ENCODE data around the gene PAK1.

The PAK1 gene

DNA sequence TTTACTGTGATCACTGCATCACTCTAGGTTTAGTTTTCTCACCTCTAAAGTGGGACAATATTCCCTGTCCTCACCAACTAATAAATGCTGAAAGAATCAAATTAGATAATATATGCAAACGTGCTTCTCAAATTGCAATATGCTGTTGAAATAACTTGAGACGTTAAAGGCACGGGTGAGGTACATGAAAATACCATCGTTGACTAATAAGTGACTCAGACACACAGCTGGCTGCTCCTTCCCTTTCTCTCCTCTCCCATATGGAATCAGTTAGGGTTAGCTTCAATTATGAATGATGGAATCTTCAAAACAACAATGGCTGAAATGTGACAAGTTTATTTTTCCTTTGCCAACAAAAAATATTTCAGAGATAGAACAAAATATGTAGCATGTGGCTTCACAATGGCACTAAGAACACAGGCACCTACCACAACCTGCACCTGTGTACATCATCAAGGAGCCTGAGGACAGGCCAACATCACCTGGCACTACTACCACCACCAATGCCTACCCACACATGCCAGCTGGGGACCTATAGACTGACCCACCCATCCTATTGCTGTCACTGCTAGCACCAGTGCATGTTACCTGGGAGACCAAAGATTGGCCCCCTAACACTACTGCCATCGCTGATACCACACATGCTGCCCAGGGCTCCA is 186.2 kb downstream of the PAK1 start:
- H3K4me3 ChIP-seq (ENCODE audit: low read depth, low read length) = no peak overlapping the region
- no peak overlapping the region for H3K27ac ChIP-seq (ENCODE audit: low read depth, low read length)
- H3K9ac ChIP-seq (ENCODE audit: low read length) = no peak overlapping the region
- H3K27me3 ChIP-seq (ENCODE audit: control insufficient read depth, insufficient read depth, low read length) = no peaks in the 10 kb centered on the region
- H3K36me3 ChIP-seq (ENCODE audit: control insufficient read depth, insufficient read depth, low read length) = no peaks in the 10 kb centered on the region
- H3K9me3 ChIP-seq (ENCODE audit: control insufficient read depth, insufficient read depth, low read depth, low read length) = no peaks in the 10 kb centered on the region
- no peaks in the 10 kb centered on the region for H3K4me1 ChIP-seq (ENCODE audit: control insufficient read depth, insufficient read depth, low read length)

DNA sequence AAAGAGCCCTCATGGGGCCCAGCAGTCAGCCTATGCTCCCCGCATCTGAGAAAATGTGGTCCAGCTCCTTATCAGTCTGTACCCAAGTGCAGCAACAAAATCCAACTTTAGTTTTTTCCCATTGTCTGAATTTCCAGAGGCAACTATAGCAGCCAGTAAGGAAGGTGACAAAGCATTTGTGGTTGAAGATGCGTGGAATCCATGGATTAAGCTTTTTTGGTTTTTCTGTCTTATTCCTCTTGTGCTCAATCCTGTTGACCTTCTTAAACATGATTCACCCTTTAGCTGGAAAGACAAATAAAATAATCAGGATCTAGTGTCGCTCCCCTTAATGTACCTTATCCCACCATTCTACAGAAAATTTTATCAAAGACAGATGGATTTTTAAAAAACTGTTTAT is 186.8 kb downstream of the PAK1 start:
- no peaks in the 10 kb centered on the region for H3K27me3 ChIP-seq (ENCODE audit: control insufficient read depth, insufficient read depth, low read length)
- no peak overlapping the region for H3K27ac ChIP-seq (ENCODE audit: low read depth, low read length)
- H3K9ac ChIP-seq (ENCODE audit: low read length) = no peak overlapping the region
- no peaks in the 10 kb centered on the region for H3K9me3 ChIP-seq (ENCODE audit: control insufficient read depth, insufficient read depth, low read depth, low read length)
- H3K36me3 ChIP-seq (ENCODE audit: control insufficient read depth, insufficient read depth, low read length) = no peaks in the 10 kb centered on the region
- no peak overlapping the region for H3K4me3 ChIP-seq (ENCODE audit: low read depth, low read length)
- H3K4me1 ChIP-seq (ENCODE audit: control insufficient read depth, insufficient read depth, low read length) = no peaks in the 10 kb centered on the region

DNA sequence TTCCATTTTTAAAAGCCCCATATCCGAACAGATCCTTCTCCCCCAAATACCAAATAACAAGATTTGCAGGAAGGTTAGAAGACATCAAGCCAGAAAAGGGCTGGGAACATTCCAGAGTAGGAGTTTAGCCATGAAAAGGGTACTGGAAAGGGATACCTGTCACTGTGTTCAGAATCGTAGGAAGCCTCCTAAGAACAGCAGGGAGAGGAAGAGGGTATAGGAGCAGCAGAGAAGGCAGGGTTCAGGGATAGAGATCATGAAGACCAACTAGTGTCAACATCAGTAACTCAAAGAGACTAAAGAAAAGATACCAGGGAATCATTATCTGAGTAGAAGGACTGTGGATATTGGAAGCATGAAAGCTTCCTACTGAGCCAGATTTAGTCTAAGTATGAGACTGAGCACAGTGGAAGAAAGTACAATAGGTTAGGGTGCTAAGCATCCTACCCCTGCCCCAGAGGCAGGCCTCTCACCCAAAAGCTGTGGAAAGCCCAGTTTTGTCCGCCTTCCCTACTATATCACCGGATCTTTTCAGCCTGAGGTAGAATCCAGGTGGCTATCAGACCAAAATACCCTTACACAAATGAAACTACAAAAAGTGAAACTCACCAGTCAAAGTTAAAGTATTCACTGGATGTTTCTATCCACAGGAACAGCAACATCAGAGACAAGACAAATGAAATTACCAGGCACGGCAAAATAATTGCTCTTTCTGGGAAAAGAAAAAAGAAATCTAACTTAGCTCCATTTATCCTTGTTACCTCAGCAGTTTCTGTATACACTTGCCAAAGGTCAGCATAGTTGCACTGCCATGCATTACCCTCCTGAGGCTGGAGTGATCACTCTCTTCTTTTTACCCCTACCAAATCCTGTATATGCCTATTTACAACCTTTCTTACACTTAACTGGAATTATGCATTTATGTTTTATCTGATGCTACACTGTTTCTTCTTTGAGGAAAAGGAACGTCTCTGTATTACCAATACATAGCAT is 189.1 kb downstream of the PAK1 start:
- Histone ChIP-seq H3K27ac (ENCODE audit: low read depth, low read length) (no peak overlapping the region), H3K9me3 (ENCODE audit: control insufficient read depth, insufficient read depth, low read depth, low read length) (no peaks in the 10 kb centered on the region), H3K36me3 (ENCODE audit: control insufficient read depth, insufficient read depth, low read length) (no peaks in the 10 kb centered on the region), H3K4me3 (ENCODE audit: low read depth, low read length) (no peak overlapping the region), H3K27me3 (ENCODE audit: control insufficient read depth, insufficient read depth, low read length) (no peaks in the 10 kb centered on the region), H3K9ac (ENCODE audit: low read length) (no peak overlapping the region), H3K4me1 (ENCODE audit: control insufficient read depth, insufficient read depth, low read length) (no peaks in the 10 kb centered on the region)

DNA sequence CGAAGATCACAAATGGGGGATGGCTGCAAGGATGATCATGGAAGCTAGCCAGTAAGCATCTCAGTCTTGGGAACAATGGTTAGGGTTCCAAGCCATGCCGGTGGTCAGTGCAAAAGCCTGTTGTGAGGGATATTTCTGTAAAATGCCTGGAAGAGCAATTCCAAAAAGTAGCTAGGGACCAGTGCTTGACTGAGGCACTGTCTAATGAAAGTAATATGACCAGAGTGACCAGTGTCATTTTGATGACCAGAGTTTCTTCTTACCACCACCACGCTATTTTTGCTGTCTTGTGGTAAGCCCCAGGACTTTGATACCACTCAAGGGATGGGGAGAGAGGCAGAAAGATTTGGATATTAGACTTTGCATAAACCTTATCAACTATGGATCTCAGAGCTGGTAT is 190.8 kb downstream of the PAK1 start:
- Histone ChIP-seq H3K36me3 (ENCODE audit: control insufficient read depth, insufficient read depth, low read length) (no peaks in the 10 kb centered on the region), H3K27ac (ENCODE audit: low read depth, low read length) (no peak overlapping the region), H3K4me3 (ENCODE audit: low read depth, low read length) (no peak overlapping the region), H3K9me3 (ENCODE audit: control insufficient read depth, insufficient read depth, low read depth, low read length) (no peaks in the 10 kb centered on the region), H3K9ac (ENCODE audit: low read length) (no peak overlapping the region), H3K27me3 (ENCODE audit: control insufficient read depth, insufficient read depth, low read length) (no peaks in the 10 kb centered on the region), H3K4me1 (ENCODE audit: control insufficient read depth, insufficient read depth, low read length) (no peaks in the 10 kb centered on the region)

DNA sequence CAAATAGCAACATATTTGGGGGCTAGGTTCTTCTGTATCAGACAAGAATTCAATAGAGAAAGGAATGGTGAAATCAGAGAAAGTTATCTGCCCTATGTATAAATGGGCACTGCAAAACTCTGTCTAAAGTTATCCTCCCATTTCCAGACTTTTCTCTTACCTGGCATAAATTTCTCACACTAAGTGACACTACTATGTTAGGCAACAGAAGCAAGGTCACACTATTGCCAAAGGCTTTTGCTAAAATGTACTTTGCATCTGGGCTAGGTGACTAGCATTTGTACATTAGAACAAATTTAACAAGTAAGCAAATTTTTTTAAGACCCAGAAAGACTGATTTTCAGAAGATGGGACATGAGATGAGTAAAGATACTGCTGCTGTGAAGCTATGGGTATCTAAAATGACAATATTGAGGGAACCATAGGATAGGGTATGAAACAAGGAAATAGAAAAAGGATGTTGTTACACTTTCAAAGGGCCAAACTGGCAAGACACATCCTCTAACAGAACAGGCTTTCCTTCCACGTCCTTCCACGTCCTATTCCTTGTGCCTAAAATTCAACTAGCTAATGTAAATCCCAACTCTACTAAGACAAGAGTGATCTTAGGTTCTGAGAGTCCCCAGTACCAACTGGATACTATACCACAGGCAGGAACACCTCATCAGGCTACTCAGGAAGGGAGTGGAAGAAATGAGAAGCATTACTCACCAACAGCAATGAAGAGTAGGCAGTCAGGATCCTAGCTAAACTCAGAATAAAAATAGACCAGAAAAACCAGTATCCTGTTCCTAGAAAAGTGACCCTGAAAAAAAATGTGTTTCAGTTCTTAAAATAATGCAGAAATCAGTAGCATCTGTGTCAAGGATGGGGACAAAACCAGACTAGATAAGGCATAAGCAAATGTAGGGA is 195.0 kb downstream of the PAK1 start:
- H3K27ac ChIP-seq (ENCODE audit: low read depth, low read length) = no peak overlapping the region
- H3K4me3 ChIP-seq (ENCODE audit: low read depth, low read length) = no peak overlapping the region
- H3K36me3 ChIP-seq (ENCODE audit: control insufficient read depth, insufficient read depth, low read length) = no peaks in the 10 kb centered on the region
- H3K9ac ChIP-seq (ENCODE audit: low read length) = no peak overlapping the region
- no peaks in the 10 kb centered on the region for H3K27me3 ChIP-seq (ENCODE audit: control insufficient read depth, insufficient read depth, low read length)
- no peaks in the 10 kb centered on the region for H3K4me1 ChIP-seq (ENCODE audit: control insufficient read depth, insufficient read depth, low read length)
- H3K9me3 ChIP-seq (ENCODE audit: control insufficient read depth, insufficient read depth, low read depth, low read length) = no peaks in the 10 kb centered on the region

DNA sequence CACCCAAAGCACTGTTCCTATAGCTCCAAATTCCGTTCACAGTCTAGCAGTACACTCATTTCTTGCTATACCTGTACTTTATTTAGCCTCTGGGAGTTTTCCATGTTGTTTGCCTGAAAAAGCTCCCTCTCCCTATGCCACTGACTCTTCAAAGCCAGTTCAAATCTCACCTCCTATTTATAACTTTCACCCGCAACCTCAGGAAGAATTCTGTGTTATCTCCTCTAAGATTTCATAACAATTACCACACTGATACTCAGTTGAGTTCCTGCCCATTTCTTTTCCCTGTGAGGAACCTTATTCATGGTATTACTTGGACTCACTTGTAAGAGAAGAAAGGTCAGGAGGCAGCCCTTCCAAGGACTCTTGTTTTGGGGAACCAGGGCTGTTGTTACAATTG is 197.6 kb downstream of the PAK1 start:
- Histone ChIP-seq H3K27ac (ENCODE audit: low read depth, low read length) (no peak overlapping the region), H3K36me3 (ENCODE audit: control insufficient read depth, insufficient read depth, low read length) (no peaks in the 10 kb centered on the region), H3K4me3 (ENCODE audit: low read depth, low read length) (no peak overlapping the region), H3K9ac (ENCODE audit: low read length) (no peak overlapping the region), H3K27me3 (ENCODE audit: control insufficient read depth, insufficient read depth, low read length) (no peaks in the 10 kb centered on the region), H3K9me3 (ENCODE audit: control insufficient read depth, insufficient read depth, low read depth, low read length) (no peaks in the 10 kb centered on the region), H3K4me1 (ENCODE audit: control insufficient read depth, insufficient read depth, low read length) (no peaks in the 10 kb centered on the region)

Measured in HUES6 (cell line).